NCI-H526 (cell line): ENCODE results near the gene RAD51B.

ENCODE experiments used
- DNase-seq, 2 experiments: peaks; one replicate each; lab custom pipeline; 2025; lab: John Stamatoyannopoulos, UW

The RAD51B gene

DNA sequence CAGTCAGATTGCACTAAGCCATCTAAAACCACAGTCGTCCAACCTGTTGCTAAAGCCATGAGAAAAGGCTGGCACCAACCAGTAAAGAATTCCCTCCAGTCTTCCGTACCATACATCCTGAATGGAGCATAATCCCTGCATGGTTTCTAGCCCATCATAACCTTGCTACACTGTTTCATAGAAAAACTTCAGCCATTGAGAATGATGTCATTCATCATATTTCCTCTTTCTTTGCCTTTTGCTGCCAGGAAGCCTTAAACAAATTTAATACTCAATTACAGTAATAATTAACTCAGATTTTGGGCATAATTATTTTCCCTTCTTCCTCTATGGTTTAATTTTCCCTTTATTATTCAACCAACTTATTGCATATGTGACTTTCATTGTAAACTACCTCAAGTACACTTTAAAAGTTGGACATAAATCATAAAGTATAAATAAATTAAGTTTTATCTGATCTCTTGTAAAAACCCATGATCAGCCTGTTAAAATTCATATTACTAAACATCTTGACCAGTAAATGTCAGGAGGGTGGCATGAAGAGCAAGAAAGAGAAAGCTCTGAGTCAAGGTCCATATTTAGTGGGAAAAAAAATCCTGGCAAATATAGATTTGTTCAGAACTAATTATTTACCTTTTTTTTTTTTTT lies 708.6 kb downstream of the RAD51B start:
- DNase-seq = no peak

DNA sequence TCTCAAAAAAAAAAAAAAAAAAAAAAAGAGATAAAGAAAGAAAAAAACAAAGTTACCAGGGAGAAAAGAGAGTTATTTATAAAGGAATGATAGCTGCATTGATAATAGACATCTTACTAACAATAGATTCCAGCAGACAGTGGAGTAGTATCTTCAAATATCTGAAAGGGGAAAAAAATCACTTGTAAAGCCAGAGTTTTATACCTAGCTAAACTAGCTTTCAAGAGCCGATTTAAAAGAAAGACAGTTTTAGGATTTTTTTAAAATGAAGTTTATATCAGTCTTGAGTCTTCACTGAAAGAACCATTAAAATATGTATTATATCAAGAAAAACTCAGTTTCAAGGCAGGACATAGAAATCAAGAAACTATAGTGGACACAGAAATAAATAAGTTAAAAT lies 710.9 kb downstream of the RAD51B start:
- no peak for DNase-seq

DNA sequence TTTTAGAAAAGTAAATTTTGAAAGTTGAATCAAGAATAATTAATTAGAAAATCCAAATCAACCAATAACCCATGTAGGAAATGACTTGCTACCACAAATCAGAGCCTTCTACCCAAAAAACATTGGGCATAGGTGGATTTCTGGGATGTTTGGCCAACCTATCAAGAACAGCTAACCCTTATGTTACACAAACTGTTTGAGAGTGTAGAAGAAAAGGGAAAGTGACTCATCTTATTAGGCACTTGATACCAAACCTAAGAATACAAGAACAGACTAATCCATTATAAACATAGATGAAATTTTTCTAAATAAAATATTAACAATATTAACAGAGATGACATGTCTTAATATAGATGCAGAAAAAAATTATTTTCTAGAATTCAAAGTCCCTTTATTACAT lies 712.9 kb downstream of the RAD51B start:
- no peak for DNase-seq

DNA sequence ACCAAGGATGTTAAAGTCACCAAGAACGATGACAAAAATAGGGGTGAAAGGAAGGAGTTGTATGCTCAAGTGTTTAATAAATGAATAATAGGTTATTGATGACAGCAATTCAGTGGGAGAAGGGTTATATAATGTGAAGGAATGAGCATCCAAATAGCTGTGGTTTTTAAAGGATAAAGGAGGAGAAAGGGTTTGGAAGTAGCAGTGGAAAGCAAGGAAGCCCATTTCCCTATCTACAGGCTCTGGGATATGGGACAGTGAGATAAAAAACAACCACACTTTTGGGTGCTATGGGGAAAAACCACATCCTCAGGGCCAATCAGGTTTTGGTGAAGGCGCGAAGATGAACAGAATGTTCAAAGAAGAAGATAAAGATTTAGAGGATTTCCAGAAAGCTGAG lies 714.7 kb downstream of the RAD51B start:
- no peak for DNase-seq

DNA sequence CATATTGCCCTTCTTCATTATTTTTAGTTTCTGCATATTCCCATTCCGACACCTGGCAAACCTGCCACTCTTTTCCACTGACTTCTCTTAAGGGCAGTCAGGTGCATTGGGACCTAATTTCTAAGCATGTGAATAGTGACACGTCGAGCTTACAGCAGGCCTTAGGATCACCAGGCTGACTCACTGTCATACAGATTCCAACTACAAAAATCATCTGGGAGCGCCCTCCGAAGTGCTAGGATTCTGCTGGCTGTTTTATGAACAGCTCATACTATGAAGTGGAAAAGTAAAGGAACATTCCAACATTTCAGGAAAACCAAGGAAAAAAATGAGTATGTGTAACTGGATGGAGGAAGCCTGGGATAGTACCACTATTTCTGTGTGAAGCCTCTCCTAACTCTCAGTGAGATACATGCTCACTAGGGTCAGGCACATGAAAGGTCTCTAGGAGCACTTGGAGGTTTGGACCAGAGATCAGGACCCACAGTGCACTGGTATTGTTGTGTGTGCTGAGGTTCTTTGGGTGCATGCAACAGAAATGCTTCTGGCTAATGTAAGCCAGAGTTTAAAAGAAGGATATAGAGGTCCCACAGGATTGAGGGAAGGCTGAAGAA lies 715.9 kb downstream of the RAD51B start:
- no peak for DNase-seq

DNA sequence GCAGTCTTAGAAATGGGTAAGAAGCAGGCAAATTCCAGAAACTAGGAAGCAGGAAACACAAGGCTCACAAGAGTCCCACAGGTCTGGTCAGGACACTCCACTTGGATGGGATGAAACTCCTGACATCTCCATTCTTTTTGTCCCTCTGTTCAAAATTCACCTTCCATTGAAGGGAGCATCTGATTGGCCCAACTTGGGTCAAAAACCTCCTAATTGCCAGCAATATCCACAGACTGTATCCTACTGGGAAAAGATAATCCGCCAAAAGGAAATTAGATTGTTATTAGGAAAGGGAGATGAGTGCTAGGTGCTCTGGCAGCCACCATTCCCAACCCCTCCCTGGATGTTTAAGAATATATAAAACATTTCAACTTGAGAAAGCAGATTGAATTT lies 716.4 kb downstream of the RAD51B start:
- DNase-seq = no peak

DNA sequence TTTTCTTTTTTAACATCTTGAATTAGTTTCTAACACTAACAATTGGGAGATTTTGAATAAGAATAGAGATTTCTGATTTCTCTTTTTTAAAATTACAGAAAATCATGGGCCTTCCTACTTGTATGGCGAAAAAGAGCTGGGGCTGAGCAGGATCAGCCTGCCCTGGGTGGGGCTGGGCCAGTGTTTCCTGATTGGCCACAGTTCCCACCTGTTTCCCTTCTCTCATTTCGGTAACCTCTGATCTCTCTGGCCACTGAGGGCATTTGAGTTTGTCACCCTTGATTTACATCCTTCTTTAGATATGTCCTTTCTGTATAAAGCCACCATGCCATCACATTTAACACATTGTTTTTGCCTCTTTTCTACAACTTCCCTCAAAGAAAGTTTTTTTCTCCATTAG lies 719.1 kb downstream of the RAD51B start:
- no peak for DNase-seq

DNA sequence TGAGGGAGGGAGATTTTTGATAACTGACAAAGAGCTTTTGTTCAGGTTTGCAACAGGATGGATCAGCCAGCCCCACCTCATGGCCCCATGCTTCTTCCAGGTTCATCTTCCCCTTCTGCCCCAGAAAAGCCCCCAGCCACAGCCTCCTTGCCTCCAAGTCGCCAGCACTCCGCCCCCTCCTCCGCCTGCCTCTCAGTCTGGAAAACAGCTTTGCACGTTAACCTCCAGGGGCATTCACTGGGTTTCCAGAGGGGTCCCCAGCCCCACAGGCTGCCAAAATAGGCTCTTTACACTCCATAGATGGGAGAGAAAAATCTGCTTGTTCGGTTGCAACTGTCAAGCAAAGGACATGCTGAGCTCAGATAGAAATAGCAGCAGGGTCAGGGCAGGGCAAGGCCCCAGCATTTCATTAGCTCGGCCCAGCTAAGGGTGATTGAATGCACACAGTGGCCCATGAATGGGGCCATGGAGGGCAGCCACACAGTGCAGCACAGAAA lies 719.7 kb downstream of the RAD51B start:
- DNase-seq = no peak

DNA sequence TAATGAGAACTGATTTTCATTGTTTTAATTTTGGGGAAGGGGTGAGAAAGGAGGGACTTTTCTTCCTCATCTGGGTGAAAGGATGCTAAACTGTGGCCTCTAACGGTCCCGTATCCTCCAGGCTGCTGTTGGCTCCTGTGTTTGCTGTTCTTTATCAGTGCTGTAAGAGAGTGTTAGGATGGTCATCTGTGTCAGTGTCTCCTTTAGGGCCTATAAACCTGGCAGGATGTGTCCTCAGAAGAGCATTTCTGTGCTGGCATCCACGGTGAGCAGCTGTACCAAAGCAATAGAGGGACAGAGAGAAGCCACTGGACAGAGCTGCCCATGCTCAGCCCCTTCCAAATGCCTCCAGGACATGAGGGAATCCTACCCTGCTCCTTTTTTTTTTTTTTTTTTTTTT lies 720.2 kb downstream of the RAD51B start:
- DNase-seq = no peak

DNA sequence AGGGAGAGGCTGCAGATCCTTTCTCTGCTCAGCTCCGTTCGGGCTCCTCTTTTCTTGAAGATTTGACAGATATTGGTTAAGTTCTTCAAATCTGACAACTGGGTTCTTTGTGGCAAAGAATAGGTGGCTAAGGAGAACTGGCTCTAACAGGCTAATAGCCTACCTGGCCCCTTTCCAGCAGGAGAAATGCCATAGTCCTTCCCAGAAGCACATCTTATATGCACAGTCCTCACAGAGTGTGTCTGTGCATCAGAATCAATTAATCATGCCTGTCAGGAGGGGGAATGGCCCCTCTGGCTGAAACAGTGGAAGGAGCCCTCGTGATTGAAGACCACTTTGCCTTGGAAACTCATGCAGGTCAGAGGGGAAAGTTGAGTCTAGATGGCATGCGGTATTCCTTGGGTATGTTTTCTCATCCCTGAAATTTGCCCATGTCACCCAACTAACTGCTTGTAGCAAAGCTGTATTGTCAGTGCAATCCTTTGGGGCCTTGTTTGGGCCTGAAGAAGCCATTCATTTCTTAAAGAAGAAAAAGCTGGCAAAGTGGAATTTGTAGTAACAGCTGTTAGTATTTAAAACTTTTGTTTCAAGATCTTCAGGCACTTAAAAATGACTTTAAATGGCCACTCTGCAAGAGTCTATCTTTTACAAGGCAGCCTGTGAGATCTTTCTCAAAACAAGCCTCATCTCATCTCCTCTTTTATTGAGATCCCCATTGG lies 721.8 kb downstream of the RAD51B start:
- DNase-seq = no peak

DNA sequence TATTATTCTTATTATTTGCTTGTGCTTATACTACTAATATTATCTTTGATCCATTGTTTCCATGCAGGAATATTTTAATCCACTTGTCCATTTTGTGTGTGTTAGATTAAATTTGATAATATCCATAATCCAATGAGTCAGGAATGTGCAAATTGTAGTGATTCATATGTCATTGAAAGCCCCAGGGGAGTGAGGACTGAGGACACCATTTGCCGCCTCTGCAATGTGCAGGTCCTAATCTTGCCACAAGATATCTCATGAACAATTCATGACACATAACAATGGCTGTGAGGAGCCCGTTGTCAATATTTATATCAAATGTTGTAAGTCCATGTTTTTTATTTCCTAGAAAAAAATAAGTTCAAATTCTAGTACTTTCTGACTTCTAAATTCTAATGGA lies 722.8 kb downstream of the RAD51B start:
- DNase-seq = no peak

DNA sequence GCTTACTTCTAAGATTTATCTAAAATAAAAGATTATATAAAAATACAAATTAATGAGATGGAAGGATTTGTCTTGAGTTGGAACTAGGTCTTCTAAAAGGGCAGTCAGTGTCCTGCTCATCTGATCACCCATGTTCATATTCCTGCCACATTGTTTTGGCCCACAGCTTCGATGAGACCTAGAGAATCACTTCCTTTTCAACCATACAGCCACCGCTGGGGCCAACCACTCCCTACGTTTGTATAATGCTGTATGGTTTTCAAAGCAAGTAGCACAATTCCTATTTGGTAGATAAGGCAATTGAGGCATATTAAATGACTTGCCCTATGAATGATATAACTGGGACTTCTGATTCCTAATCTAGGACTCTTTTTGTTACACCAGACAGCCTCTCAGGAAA lies 723.9 kb downstream of the RAD51B start:
- no peak for DNase-seq

DNA sequence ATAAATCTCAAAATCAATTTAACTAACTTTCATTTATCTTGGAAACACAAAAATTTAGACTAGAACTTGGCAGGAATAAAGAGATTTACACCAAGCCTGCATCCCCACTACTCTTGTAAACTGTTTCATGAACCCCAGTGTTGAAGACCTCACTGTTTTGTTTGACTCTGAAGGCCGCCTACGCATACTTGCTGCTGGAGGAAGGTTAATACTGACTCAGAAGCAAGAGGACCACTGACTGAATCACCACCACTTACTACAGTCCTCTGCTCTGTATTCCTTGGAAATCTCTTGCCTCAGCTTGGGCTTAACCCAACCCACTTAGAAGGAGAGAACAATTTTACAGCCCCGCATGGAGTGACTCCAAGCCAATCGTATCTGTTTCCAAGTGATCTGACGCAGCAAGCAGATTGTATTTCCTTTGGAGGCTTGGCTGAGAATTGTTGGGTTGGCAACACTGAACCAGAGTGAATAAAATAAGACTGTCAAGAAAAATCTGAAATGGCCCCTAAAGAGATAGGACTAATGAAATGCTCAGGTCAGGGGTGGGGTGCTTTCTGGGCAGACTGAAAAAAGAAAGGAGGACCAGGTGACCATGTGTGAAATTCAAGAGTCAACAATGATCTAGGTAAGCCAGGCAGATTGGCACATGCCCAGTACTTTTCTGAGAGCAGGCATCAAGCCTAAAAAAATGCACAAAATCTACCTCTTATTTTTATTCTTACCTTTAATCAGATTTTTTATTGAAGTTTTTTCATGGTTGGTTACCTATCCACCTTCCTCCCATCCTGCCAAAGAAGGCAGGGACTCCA lies 724.7 kb downstream of the RAD51B start:
- DNase-seq = no peak

DNA sequence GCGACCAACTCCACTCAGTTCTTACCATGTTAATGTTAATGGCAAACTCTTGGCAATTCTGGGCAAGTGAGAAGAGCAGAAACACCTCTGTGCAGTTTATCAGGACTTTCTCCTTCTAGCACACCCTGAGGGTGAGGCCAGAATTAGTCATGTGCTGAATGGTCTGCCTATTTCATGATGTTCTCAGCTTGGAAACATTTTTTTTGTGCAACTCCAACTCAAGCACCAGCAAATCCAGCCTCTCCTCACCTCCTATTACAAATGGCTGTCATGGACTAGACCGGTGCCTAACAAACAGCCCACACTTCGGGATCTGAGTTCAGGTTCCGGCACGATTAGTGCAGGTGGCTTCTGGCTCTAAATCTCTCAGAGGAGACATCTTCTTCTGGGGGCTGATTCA lies 727.3 kb downstream of the RAD51B start:
- no peak for DNase-seq

DNA sequence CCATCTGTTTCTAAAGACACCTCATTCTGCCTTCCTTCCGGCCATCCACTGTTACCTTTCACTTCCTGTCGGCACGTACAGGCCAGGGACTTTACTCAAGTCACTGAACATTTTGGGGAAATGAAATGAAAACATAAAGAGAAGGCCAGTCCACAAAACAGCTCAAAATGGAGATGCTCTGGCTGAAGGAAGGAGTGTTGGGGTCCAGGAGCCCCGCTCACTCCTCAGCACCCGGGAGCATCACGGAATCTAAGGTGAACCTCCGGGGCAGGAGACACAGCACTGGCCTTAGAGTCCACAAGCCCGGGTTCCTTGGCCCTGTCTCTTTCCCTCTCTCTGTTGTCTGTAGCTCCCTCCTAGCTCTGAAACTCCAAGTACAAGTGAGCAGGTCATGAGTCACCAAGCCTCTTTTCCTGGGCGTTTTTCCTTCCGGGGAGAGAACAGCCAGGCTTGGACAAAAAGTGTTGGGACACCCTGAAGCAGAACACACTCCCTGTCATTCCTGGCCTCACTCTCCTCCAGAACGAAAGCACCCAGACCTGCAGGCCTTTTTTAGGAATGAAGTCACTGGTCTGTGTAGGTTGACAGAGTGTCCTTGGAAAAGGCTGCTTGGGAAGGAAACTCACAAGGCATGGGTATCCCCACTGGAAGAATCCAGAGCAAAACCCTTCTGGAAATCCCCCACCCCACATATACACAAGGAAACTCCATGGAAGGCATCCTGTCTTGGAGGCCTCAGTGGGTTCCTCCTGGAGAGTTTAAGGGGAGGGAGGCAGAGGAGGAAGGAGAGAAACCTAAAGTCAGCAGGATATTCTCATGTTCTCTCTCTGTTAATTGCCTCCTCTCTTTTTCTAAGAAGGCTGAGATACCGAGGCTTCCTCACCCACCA lies 728.0 kb downstream of the RAD51B start:
- DNase-seq = no peak

DNA sequence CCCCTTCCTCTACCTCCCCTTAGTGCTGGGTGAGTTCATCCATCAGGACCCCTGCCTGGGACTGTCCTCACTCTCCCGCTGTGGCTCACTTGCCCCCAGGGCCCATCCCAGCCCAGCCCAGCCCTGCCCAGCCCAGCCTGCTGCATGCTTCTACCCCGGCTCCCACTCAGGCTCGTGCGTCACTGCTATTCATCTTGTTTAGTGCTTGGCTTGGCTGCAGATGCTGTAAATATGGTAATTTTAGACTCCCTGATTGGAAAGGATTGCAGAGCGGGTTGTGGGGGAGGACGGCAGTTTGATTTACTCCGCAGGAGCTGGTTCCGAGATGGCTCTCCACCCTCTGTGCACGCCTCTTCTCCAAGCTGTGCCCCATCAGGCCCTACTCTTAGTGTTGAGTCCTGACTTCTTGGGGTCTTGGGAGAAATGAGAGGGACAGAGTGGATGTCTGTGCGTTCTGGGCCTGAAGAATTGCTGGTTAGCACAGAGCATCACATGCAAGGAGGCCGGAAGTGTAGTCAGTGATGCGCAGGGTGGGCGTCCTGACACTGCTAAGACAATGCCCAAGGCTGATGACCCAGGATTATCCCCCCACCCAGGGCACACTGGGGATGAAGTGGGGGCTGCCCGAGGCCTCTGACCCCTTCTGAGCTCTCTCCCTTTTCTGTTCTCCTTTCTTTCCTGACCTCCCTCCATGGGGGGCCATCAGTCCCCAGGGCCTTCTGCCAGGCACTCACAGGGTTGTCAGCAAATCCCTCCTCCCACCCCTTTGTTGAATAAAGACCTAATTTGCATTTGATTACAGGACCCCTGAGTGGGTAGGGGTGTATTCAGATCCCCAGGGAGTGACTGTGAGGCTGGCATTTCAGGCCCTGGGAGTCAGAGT lies 728.9 kb downstream of the RAD51B start:
- no peak for DNase-seq

DNA sequence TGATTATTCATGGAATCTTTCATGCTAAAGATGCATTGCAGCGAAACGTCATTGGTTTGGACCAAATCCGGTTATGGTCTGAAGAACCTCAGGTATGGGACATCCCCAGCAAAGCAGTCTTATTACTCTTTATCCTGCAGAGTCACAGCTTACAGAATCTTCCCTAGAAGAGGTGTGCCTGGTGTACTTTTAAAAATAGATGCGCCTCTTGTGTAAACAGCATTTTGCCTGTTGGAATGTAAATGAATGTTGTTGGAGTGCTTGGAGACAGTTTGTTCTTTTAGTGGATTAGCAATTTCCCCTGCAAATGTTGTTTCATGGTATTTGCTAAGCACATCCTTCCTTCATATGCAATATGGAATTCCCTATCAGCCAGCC lies 730.7 kb downstream of the RAD51B start:
- no peak for DNase-seq

DNA sequence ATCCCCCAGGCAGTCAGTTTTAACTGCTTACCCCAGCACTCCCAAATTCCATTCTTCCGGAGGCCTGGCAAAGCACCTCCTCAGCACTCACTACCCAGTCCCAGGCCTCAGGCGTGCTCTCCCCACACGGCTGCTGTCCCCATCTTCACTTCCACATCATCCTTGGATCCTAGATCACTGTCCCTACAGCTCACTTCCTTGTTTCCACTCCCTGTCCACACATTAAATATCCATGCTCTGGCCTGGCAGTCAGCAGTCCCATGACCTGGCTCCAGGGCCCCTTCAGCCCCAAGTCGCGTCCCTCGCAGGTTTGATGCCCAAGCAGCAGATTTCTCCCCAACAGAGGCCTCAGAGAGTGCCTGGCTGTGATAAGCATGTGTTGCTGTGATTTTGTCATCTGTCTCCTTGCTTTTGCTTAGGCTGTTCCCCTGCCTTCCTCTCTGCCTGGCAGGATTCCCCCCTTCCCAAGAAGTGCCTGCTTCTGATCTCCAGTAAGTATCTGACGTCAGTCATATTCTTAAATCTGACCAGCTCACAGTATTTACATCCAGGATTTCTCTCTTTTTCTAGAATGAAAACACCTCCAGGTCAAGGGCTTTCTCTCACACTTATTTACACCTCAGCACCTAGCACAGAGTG lies 731.6 kb downstream of the RAD51B start:
- DNase-seq = no peak

DNA sequence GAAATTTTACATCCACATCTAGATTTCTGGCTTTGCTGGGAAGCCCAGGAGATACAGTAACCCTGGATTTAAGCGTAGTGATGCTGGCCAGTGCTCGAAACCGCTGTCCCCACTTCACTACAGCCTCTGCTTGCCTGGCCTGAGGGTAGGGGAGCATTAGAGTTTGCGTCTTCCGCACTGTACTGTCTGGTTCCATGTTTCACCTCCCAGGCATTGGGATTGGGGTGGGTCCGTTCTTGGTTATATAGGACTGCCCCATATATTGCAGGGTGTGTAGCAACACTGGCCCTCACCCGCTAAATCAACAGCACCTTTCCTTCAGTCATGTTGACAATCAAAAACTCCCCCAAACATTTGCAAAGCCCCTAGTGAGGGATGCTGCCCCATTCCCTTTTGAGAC lies 732.5 kb downstream of the RAD51B start:
- DNase-seq = no peak

DNA sequence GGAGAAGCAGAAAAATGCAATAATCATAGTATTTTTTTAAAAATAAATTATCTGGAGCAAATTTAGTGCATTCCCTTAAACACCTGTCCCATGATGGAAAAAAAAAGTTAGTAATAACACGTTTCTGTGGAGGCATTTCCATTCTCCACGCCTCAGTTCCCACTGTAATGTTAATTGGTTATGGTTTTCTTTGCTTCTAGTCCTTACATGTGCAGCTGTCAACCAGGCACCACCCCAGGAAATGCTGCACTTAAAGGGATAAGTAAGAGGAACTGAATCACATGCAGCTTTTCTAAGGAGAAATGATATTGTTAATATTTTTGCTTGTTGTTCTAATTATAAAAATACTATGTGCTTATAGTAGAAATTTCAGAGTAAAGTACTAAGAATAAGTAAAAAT lies 733.0 kb downstream of the RAD51B start:
- DNase-seq = no peak
